CD14-positive monocyte (primary cell): ENCODE data around the gene SLC9A9. TPM values are rescaled to one million over a fixed set of nuclear protein-coding genes. Genes with fewer than 3 reads are reported as not detected.
A peak's percentile ranks its signal among the peaks of the same experiment; 100 is the strongest.

Experiments used
- DNase-seq, 3 donors: peaks; one replicate each; pipeline ENCODE4 v3.0.0-alpha.2; 2011 to 2022
- H2AFZ ChIP-seq: 2 replicates; pipeline ENCODE4 v1.6.0; 2012; ENCODE audit warnings: mild to moderate bottlenecking, low read depth, low read length, inconsistent platforms; ENCODE audit not compliant: insufficient read depth, poor library complexity, severe bottlenecking
- H3K27ac ChIP-seq, 2 donors: 1 replicate in 1 of 2; 2 replicates in 1 of 2; pipeline ENCODE4 v1.5.1; 2012 to 2013; ENCODE audit warnings: low read length in 2 of 2, control low read depth in 1 of 2, inconsistent platforms in 1 of 2, low read depth in 1 of 2, mild to moderate bottlenecking in 1 of 2
- H3K27me3 ChIP-seq, 2 donors: one replicate each; pipeline versions ENCODE4 v1.6.0 to v1.6.1; 2011 to 2013; ENCODE audit warnings: low read length in 2 of 2; ENCODE audit not compliant: control insufficient read depth in 2 of 2, insufficient read depth in 2 of 2
- H3K36me3 ChIP-seq, 2 donors: replicated peaks in 1 of 2; 1 replicate in 1 of 2; 2 replicates in 1 of 2; pipeline versions ENCODE4 v1.5.1 to v1.6.1; 2012 to 2013; ENCODE audit warnings: low read length in 2 of 2, control low read depth in 1 of 2, inconsistent platforms in 1 of 2, mild to moderate bottlenecking in 1 of 2; ENCODE audit not compliant: insufficient read depth in 2 of 2, control insufficient read depth in 1 of 2
- H3K4me1 ChIP-seq, 2 donors: 1 replicate in 1 of 2; 2 replicates in 1 of 2; pipeline versions ENCODE4 v1.5.1 to v1.6.1; 2012 to 2013; ENCODE audit warnings: low read length in 2 of 2, control low read depth in 1 of 2, inconsistent platforms in 1 of 2, mild to moderate bottlenecking in 1 of 2, moderate library complexity in 1 of 2; ENCODE audit not compliant: insufficient read depth in 2 of 2, control insufficient read depth in 1 of 2
- H3K4me2 ChIP-seq: replicated peaks from 2 replicates; pipeline ENCODE3; 2012; ENCODE audit warnings: low read length, moderate library complexity, mild to moderate bottlenecking; ENCODE audit not compliant: poor library complexity, severe bottlenecking; ENCODE audit errors: extremely low read depth
- H3K4me3 ChIP-seq, 3 experiments: fragments of 200-600 bp in 1 of 3; sonication (generic) in 1 of 3; replicated peaks in 1 of 3; 1 replicate in 2 of 3; 2 replicates in 1 of 3; pipeline ENCODE4 v1.5.1; 2011 to 2013; ENCODE audit warnings: low read length in 3 of 3, mild to moderate bottlenecking in 3 of 3, control low read depth in 2 of 3, low read depth in 2 of 3, inconsistent platforms in 1 of 3, moderate library complexity in 1 of 3
- H3K79me2 ChIP-seq: 2 replicates; pipeline ENCODE4 v1.6.0; 2012; ENCODE audit warnings: mild to moderate bottlenecking, control low read depth, inconsistent platforms, low read length, moderate library complexity; ENCODE audit not compliant: insufficient read depth
- H3K9ac ChIP-seq: 2 replicates; pipeline ENCODE4 v1.6.0; 2017; ENCODE audit warnings: low read length, mild to moderate bottlenecking; ENCODE audit not compliant: insufficient read depth, poor library complexity, severe bottlenecking
- H3K9me3 ChIP-seq, 2 donors: replicated peaks in 1 of 2; 1 replicate in 1 of 2; 2 replicates in 1 of 2; pipeline versions ENCODE4 v1.5.1 to v1.6.1; 2012 to 2013; ENCODE audit warnings: low read length in 2 of 2, control low read depth in 1 of 2; ENCODE audit not compliant: control insufficient read depth in 1 of 2, insufficient read depth in 1 of 2
- H4K20me1 ChIP-seq: 2 replicates; pipeline ENCODE4 v1.6.0; 2012; ENCODE audit warnings: mild to moderate bottlenecking, low read length, control low read depth, moderate library complexity; ENCODE audit not compliant: insufficient read depth
- H3K27ac Mint-ChIP-seq, 7 donors: one replicate each; pipeline ENCODE4 v1.8.0; 2020; ENCODE audit warnings: mild to moderate bottlenecking in 7 of 7, mixed read lengths in 7 of 7, moderate library complexity in 6 of 7, inconsistent platforms in 2 of 7
- H3K27me3 Mint-ChIP-seq, 3 donors: one replicate each; pipeline ENCODE4 v1.8.0; 2021 to 2022; ENCODE audit warnings: low read depth in 3 of 3, mild to moderate bottlenecking in 3 of 3, mixed read lengths in 3 of 3, moderate library complexity in 3 of 3, inconsistent platforms in 1 of 3
- H3K36me3 Mint-ChIP-seq, 2 donors: one replicate each; pipeline ENCODE4 v1.8.0; 2020; ENCODE audit warnings: mixed read lengths in 2 of 2, inconsistent platforms in 1 of 2, mild to moderate bottlenecking in 1 of 2
- H3K4me1 Mint-ChIP-seq: one replicate; pipeline ENCODE4 v1.8.0; 2020; ENCODE audit warnings: mild to moderate bottlenecking, mixed read lengths
- H3K4me3 Mint-ChIP-seq, 2 donors: one replicate each; pipeline ENCODE4 v1.8.0; 2020; ENCODE audit warnings: mild to moderate bottlenecking in 2 of 2, mixed read lengths in 2 of 2, moderate library complexity in 1 of 2
- H3K9me3 Mint-ChIP-seq, 7 donors: one replicate each; pipeline ENCODE4 v1.8.0; 2020 to 2022; ENCODE audit warnings: mixed read lengths in 7 of 7, mild to moderate bottlenecking in 6 of 7, moderate library complexity in 6 of 7, inconsistent platforms in 2 of 7
- WGBS: methylation state at CpG from one replicate; pipeline ENCODE4 v1.1.5; 2013; ENCODE audit warnings: missing lambda C conversion rate; ENCODE audit not compliant: insufficient coverage; 5-methylcytosine and 5-hydroxymethylcytosine counted together
- intact Hi-C, 2 donors: fragments of 100-400 bp; cut with micrococcal nuclease; formaldehyde crosslinking; loops; one replicate each; pipeline versions ENCODE4 v1.15.0 to v1.15.1; 2023
- polyA plus RNA-seq, 3 donors: library from polyadenylated mRNA; depleted of rRNA in 1 of 3; unstranded in 2 of 3; stranded (reverse) in 1 of 3; fragments of 300-500 nt in 2 of 3; fragments of >200 nt in 1 of 3; fragmentation: Illumina TruSeq in 2 of 3; gene quantifications; 1 replicate in 2 of 3; 2 replicates in 1 of 3; pipeline ENCODE4 v1.2.3, GENCODE V29; 2012 to 2021
- TF ChIP-seq, protein P1 (sequence below): fragments of 200-600 bp; IDR thresholded peaks from one replicate; pipeline ENCODE4 v1.8.0; 2022; ENCODE audit warnings: antibody characterized with exemption, mild to moderate bottlenecking

SLC9A9 gene
- polyA plus RNA-seq, 3 donors: 14.1 to 32.8 (median 27.0) TPM

DNA sequence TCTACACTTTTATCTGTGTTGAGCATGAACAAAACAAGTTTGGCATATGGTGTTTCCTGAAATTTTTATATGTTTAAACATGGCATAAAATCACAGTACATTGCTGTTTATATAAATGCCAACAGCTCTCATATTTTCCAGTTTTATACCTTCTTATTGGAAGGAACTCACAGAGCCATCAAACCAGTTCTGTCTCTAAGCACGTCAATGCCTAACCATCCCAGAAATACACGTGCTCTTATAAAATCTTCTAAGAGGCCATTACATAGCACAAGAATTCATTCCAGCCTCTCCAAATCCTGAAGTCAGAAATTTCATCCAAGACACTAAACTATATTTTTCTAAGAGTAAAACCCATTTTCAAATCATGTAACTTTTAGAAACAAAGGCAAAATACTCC lies 20.8 kb downstream of the SLC9A9 start:
- no peaks in the 10 kb centered on the region for H3K9me3 ChIP-seq
- TF ChIP-seq, protein P1, sequence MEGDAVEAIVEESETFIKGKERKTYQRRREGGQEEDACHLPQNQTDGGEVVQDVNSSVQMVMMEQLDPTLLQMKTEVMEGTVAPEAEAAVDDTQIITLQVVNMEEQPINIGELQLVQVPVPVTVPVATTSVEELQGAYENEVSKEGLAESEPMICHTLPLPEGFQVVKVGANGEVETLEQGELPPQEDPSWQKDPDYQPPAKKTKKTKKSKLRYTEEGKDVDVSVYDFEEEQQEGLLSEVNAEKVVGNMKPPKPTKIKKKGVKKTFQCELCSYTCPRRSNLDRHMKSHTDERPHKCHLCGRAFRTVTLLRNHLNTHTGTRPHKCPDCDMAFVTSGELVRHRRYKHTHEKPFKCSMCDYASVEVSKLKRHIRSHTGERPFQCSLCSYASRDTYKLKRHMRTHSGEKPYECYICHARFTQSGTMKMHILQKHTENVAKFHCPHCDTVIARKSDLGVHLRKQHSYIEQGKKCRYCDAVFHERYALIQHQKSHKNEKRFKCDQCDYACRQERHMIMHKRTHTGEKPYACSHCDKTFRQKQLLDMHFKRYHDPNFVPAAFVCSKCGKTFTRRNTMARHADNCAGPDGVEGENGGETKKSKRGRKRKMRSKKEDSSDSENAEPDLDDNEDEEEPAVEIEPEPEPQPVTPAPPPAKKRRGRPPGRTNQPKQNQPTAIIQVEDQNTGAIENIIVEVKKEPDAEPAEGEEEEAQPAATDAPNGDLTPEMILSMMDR: no peak
- no peaks in the 10 kb centered on the region for H4K20me1 ChIP-seq
- DNase-seq: no peak
- H3K36me3 ChIP-seq: no peaks in the 10 kb centered on the region
- H3K4me1 ChIP-seq: peaks cover 64 to 75% of the 10 kb centered on the region in 2 donors
- no peak overlapping the region for H3K9ac ChIP-seq
- peaks cover 0 to 2% (median 0%) of the 10 kb centered on the region in 7 donors for H3K9me3 Mint-ChIP-seq
- peaks cover 20 to 22% of the 10 kb centered on the region in 2 donors for H3K36me3 Mint-ChIP-seq
- peaks cover 3% of the 10 kb centered on the region for H3K79me2 ChIP-seq
- H2AFZ ChIP-seq: no peak overlapping the region
- peaks cover 72% of the 10 kb centered on the region for H3K4me1 Mint-ChIP-seq
- H3K27me3 ChIP-seq: no peaks in the 10 kb centered on the region
- peak overlapping the region in 1 of 2 donors; percentile 26 for H3K27ac ChIP-seq
- H3K4me3 ChIP-seq: peak overlapping the region in 1 of 3 experiments; percentile 64
- WGBS: 95% methylated on average over 2 of the region's 2 CpGs
- intact Hi-C loops: no loop called here
- no peak overlapping the region for H3K4me3 Mint-ChIP-seq
- no peak overlapping the region for H3K4me2 ChIP-seq
- peaks cover 0 to 3% (median 1%) of the 10 kb centered on the region in 3 donors for H3K27me3 Mint-ChIP-seq
- H3K27ac Mint-ChIP-seq: peak overlapping the region in 1 of 7 donors; percentile 24

DNA sequence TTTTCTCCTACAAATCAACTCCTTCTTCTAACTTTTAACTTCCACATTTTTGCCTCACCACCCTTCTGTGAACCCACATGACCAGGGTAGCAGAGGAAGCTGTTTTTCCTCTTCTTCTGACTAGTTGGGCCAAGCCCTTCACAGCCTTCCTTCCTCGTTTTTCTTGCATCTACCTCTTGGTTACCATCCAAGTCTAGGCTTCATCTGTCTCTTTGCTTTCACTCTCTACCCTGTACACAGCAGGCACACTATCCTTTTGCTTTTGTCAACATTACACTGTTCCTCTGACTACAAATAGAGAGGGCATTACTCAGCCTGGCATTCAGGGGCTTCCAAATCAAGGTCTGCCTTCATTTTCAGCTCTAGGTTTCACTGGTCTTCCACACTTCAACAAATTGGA lies 22.0 kb downstream of the SLC9A9 start:
- peak overlapping the region; percentile 89 to 97 (median 93) for H3K27ac Mint-ChIP-seq
- H3K4me2 ChIP-seq: peak overlapping the region; percentile 59

More for the DNA sequence above, 22.0 kb downstream of the SLC9A9 start:
- WGBS: 0% methylated on average over 1 of the region's 1 CpG
- Histone ChIP-seq H4K20me1 (no peaks in the 10 kb centered on the region), H3K4me1 (peaks cover 65 to 75% of the 10 kb centered on the region in 2 donors), H3K27ac (peak overlapping the region; percentile 70 to 81), H2AFZ (peak overlapping the region; percentile 29), H3K36me3 (no peaks in the 10 kb centered on the region), H3K79me2 (no peaks in the 10 kb centered on the region), H3K9ac (no peak overlapping the region), H3K4me3 (peak overlapping the region in 2 of 3 experiments; percentile 25 to 64), H3K27me3 (no peaks in the 10 kb centered on the region), H3K9me3 (no peaks in the 10 kb centered on the region)
- Mint-ChIP-seq H3K9me3 (peaks cover 0 to 2% (median 0%) of the 10 kb centered on the region in 7 donors), H3K4me3 (peak overlapping the region; percentile 67 to 74), H3K36me3 (peaks cover 20 to 22% of the 10 kb centered on the region in 2 donors), H3K27me3 (peaks cover 0 to 3% (median 1%) of the 10 kb centered on the region in 3 donors), H3K4me1 (peaks cover 72% of the 10 kb centered on the region)
- DNase-seq: peak; percentile 73 to 84 (median 83)
- TF ChIP-seq, protein P1: no peak
- intact Hi-C loops: no loop called here
